HEK293T (cell line): Measurements from ENCODE around the gene MRPL41.

Experiments used
- ARNT ChIP-seq: fragments of 450-650 bp; IDR thresholded peaks from 2 replicates; pipeline ENCODE4 v1.6.1; 2017; ENCODE audit warnings: mild to moderate bottlenecking
- BHLHE40 ChIP-seq: fragments of 450-650 bp; IDR thresholded peaks from 2 replicates; pipeline ENCODE4 v1.6.1; 2016; ENCODE audit warnings: mild to moderate bottlenecking, moderate library complexity, borderline replicate concordance
- CTBP1 ChIP-seq: fragments of 450-650 bp; IDR thresholded peaks from 2 replicates; pipeline ENCODE4 v1.6.1; 2016; ENCODE audit warnings: borderline replicate concordance
- FOXK2 ChIP-seq: fragments of 450-650 bp; IDR thresholded peaks from 2 replicates; pipeline ENCODE4 v1.6.1; 2016; ENCODE audit warnings: mild to moderate bottlenecking
- FOXM1 ChIP-seq: fragments of 450-650 bp; IDR thresholded peaks from 2 replicates; pipeline ENCODE4 v1.6.1; 2017; ENCODE audit warnings: mild to moderate bottlenecking, borderline replicate concordance
- HDGF ChIP-seq: fragments of 450-650 bp; IDR thresholded peaks from 2 replicates; pipeline ENCODE4 v1.6.1; 2017; ENCODE audit warnings: antibody characterized with exemption, borderline replicate concordance
- L3MBTL2 ChIP-seq: fragments of 450-650 bp; conservative IDR thresholded peaks from 2 replicates; pipeline ENCODE4 v1.6.1; 2016; ENCODE audit warnings: mild to moderate bottlenecking
- NFRKB ChIP-seq: fragments of 450-650 bp; IDR thresholded peaks from 2 replicates; pipeline ENCODE4 v1.6.1; 2016; ENCODE audit warnings: mild to moderate bottlenecking, moderate library complexity
- SP1 ChIP-seq: fragments of 450-650 bp; IDR thresholded peaks from 2 replicates; pipeline ENCODE4 v1.6.1; 2017
- SUZ12 ChIP-seq: fragments of 450-650 bp; IDR thresholded peaks from 2 replicates; pipeline ENCODE4 v1.6.1; 2016; ENCODE audit warnings: mild to moderate bottlenecking
- TARDBP ChIP-seq: fragments of 450-650 bp; IDR thresholded peaks from 2 replicates; pipeline ENCODE4 v1.6.1; 2016
- ZNF384 ChIP-seq: fragments of 450-650 bp; IDR thresholded peaks from 2 replicates; pipeline ENCODE4 v1.6.1; 2016
- TF ChIP-seq, protein P1 (sequence below): fragments of 450-650 bp; IDR thresholded peaks from 2 replicates; pipeline ENCODE4 v1.6.1; 2016

DNA sequence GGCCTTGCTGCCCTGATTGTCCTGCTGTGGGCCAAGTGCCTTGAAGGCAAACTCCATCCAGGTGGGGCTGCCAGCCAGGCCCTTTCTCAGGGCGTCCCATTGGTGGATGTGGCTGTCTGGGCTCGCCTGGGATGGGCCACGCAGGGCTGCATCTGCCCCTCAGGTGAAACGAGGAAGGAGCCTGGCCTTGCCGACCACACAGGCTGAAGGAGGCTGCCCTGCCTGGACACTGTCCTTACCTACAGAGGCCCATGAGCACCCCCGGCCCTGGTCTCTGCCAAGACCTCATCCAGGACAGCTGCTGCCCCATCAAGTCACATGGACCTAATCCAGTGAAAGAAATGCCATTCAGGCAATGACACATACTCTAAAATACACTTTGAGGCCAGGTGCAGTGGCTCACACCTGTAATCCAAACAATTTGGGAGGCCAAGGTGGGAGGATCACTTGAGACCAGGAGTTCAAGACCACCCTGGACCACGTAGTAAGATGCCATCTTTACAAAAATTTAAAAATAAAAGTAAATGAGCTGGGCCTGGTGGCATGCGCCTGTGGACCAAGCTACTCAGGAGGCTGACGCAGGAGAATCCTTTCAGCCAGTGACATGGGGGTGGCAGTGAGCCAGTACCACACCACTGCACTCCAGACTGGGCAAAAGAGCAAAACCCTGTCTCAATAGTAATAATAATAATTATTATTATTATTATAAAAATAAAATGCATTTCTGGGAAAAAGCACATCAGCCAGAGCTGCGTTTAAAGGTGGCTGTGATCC lies 35.3 kb upstream of the MRPL41 start:
- TF ChIP-seq SUZ12 (no peak), BHLHE40 (no peak), NFRKB (no peak), CTBP1 (no peak), ARNT (no peak), FOXM1 (no peak), L3MBTL2 (no peak), SP1 (no peak), ZNF384 (no peak), FOXK2 (no peak), HDGF (no peak), TARDBP (no peak)
- TF ChIP-seq, protein P1, sequence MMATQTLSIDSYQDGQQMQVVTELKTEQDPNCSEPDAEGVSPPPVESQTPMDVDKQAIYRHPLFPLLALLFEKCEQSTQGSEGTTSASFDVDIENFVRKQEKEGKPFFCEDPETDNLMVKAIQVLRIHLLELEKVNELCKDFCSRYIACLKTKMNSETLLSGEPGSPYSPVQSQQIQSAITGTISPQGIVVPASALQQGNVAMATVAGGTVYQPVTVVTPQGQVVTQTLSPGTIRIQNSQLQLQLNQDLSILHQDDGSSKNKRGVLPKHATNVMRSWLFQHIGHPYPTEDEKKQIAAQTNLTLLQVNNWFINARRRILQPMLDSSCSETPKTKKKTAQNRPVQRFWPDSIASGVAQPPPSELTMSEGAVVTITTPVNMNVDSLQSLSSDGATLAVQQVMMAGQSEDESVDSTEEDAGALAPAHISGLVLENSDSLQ = no peak
